GM18909 (cell line): Measurements from ENCODE around the gene TRIM2.

Source experiments
- ATAC-seq: cut with Tn5 transposase; IDR thresholded peaks from one replicate; pipeline ENCODE4 v1.9.1; 2021; ENCODE audit warnings: mild to moderate bottlenecking; ENCODE audit not compliant: unreplicated experiment, poor library complexity

Gene TRIM2

DNA sequence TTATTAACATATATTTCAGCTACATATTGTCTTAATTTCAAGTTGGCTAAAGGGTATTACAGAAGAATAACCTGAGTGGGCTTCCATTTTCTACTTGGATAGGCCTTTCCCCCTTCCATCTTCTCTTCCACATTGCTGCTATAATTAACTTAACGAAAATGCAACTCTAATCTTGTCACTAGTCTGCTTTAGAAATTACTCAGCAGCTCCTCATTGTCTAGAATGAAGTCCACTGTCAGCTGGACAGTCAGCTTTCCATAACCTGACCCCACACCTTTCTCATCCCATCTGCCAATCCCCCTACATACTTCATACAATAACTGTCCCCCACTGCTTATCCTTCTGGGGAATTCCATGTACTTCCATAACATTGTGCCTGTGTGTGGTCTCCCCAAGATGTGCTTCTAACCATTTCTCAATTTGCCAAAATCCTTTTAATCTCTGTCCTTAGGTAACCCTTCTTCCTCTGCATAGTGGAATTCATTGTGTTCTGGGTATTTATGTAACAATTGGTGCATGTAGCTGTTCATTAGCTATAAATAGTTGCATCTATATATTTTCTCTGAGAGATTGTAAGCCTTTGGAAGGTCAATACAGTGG is 145.1 kb downstream of the TRIM2 start:
- ATAC-seq, result no peak

DNA sequence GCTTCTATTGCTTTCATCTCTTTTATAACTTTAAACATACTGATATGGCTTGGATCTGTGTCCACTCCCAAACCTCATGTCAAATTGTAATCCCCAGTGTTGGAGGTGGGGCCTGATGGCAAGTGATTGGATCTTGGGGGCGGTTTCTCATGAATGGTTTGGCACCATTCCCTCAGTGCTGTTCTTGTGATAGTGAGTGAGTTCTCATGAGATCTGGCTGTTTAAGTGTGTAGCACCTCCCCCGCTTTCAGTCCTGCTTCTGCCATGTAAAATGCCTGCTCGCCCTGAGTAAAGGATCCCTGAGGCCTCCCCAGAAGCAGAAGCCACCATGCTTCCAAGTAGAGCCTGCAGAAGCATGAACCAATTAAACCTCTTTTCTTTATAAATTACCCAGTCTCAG is 157.9 kb downstream of the TRIM2 start:
- no peak for ATAC-seq

DNA sequence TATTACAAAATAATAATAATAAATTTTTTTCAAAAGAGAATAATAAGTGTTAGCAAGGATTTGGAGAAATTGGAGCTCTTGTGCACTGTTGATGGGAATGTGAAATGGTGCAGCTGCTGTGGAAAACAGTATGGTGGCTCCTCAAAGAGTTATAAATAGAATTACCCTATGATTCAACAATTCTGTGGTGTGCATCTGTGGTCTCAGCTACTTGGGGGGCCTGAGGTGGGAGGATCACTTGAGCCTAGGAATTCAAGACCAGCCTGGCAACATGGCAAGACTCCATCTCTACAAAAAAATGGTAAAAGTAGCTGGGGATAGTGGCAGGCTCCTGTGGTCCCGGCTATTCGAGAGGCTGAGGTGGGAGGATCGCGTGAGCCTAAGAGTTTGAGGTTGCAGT is 159.8 kb downstream of the TRIM2 start:
- no peak for ATAC-seq

DNA sequence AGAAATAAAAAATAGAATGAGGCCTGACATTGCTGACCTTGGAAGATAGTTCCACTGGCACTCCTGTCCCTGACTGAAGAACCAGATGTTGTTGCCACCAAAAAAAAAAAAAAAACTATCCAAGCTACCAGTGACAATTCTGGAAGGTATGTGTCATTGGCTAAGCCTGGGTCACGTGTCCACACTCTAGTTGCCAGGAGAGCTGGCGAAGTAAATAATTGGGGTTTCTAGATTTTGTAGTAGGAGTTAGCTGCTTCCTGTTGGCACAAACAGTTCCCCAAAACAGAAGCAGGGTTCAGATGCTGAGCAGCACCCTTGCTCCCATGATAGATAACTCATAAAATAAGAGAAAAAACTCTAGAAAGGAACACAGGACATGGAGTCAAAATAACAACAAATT is 160.8 kb downstream of the TRIM2 start:
- no peak for ATAC-seq

DNA sequence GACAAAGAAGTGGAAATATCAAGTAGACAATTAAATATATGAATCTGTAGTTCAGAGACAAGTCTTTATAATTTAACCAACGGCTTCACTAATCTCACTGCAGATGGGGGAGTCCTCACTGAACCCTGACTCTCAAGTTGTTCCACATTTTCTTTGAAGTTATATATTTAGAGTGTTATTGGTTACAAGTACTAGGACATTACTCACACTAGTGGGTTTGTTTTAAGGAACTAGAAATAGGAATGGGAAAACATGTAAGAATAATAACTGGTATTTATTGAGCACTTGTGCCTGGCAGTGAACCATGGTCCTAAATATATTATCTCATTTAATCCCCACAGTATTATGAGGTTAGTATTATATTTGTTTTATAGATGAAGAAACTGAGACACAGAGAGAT is 162.2 kb downstream of the TRIM2 start:
- ATAC-seq, result no peak

DNA sequence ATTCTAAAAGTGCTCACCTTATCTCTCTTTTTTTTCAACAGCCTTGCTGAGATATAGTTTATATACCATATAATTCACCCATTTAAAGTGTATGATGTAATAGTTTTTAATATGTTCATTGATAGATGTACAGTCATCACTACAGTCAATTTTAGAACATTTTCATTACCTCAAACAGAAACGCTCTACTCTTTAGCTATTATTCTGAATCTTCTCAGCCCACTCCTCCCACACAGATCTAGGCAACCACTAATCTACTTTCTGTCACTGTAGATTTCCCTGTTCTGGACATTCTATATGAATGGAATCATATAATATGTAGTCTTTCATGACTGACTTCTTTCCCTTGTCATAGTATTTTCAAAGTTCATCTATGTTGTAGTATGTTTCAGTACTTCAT is 162.8 kb downstream of the TRIM2 start:
- no peak for ATAC-seq

DNA sequence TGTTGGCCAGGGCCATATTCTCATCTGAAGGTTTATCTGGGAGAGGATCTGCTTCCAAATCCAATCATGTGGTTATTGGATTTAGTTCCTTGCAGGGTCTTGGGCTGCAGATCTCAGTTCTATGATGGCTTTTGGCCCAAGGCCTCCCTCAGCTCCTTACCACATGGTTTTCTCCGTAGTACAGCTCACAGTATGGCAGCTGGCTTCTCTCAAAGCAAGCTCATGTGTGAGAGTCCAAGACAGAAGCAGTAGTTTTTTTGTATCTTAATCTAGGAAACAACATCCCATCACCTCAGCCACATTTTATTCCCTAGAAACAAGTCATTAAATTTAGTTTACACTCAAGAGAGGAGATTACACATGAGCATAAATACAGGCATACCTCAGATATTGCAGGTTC is 164.8 kb downstream of the TRIM2 start:
- ATAC-seq, result no peak

DNA sequence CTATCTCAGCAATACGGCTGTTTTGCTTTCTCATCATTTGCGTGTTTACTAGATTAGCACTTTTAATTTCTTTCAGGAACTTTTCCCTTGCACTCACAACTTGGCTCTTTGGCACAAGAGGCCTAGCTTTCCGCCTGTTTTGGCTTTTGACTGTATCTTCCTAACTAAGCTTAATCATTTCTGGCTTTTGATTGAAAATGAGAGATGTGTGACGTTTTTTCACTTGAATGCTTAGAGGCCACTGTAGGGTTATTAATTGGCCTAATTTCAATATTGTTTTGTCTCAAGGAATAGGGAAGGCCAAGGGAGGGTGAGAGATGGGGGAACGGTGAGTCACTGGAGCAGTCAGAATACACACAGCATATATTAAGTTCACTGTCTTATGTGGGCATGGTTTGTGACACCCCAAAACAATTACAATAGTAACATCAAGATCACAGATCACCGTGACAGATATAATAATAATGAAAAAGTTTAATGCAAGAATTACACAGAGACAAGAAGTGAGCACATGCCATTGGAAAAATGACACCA is 167.5 kb downstream of the TRIM2 start:
- ATAC-seq, result no peak

DNA sequence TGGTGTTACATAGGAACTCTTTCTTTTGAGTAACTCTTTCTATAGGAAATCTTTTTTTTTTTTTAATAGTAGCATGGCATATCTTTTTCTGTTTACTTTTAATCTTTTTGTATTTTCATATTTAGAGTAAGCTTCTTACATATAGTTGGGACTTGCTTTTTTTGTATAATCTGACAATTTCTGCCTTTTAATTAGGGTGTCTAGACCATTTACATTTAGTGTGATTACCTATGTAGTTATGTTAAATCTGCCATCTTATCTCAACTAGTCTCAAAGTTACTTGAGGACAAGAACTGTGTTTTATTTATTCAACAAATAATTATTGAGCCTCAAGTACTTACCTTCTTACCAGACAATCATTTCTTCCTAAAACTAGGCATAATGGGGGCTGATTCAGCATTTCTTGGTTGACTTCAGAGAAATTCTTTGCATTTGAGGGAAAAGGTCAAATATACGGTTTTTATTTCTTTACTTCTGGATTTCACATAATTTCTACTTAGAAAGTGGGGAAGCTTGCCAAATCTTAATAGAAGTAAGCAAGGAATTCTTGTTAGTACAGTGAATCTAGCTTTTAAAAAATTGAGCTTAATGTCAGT is 168.8 kb downstream of the TRIM2 start:
- ATAC-seq, result no peak

DNA sequence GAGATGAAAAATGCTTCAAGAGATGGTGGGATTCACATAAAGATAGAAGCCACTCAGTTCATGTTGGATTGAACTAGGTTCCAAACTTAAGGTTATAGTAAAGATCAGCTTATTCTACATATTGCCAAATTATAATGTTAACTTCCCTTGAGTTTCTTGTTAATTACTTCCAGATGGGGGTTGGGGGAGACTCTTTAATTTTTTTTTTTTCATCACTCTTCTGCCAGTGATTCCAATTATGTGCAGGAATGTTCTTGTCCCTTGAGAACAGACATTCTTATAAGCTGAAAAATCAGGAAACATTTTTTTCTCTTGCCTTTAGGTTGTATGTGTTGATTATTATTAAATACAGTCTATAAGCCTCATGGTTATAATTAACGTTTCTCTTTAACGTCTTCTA is 170.2 kb downstream of the TRIM2 start:
- ATAC-seq, result no peak

DNA sequence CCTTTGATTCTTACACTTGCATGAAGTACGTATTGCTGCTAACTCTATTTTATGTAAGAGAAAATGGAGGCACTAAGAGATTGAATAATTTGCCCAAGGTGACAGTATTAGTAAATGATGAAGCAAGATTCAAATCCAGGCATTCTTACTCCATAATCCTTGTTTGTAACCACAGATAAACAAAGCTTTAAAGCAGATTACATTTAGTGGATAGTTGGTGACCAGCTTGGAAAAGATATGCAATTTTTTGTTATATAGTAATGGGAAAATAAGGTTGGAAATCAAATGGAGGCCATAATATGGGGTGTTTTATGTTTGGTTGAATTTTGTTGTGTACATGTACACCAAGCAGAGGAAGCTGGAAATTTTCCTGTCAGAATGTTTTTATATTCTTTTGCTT is 171.1 kb downstream of the TRIM2 start:
- no peak for ATAC-seq

DNA sequence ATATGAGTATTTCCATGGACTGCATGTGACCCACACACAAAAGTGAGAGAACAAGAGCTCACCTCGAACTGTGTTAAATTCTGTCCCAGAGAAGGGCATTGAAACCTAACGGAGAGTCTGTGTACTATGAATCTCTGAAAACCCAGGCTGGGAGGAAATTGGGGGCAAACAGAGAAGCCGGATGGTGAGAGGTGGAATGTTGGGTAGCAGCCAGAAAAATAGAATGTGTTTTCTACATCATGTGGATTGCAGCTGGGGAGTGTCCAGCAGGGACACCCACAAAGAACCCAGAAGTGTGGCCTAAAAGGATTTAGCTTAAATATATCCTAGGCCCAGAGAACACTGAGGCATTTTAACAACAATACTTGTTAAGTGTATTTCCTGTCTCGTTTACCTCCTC is 178.9 kb downstream of the TRIM2 start:
- no peak for ATAC-seq

DNA sequence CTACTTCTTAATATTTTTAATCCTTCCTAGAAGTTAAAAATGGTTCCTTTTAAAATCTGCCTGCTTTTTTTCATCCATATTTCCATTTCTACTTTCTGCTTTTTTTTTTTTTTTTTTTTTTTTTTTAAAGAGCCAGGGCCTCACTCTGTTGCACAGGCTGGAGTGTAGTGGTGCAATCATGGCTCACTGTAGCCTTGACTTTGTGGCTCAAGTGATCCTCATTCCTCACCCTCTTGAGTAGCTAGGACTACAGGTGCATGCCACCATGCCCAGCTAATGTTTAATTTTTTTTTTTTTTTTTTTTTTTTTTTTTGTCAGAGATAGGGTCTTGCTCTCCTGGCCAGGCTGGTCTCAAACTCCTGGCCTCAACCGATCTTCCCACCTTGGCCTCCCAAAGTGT is 179.9 kb downstream of the TRIM2 start:
- ATAC-seq, result no peak

DNA sequence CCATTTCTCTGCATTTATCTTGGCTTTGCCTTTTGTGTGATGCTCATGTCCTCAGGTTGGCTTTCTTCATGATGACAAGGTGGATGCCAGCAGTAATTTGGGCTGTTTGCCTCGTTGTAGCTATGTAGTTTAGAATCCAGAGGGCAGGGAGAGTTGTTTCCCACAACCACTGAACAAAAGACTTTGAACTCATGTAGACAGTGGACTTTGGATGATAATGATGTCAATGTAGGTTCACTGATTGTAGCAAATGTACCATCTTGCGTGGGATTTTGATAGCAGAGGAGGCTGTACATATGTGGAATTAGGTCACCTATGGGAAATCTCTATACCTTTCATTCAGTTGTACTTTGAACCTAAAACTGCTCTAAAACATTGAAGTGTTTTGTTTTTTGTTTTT is 181.5 kb downstream of the TRIM2 start:
- ATAC-seq, result no peak

DNA sequence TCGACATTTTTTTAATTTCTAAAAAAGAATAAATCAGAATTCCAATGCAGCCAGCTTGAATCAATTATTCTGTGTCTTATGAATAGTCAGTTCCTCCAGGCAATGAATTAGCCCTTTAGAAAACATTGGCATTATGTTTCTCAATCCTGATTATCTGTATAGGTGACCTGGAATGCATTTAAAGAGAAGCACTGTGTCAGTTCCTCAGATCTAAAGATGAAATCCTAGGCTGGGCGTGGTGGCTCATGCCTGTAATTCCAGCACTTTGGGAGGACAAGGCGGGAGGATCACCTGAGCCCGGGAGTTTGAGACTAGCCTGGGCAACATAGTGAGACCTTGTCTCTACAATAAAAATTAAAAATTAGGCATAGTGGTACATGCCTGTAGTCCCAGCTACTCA is 183.7 kb downstream of the TRIM2 start:
- no peak for ATAC-seq
